K562 (cell line): ENCODE measurements around the gene NEURL2. TPM values are rescaled to one million over a fixed set of nuclear protein-coding genes. Genes with fewer than 3 reads are reported as not detected.

Experiments
- ATAC-seq: fragments of 200-7000 bp; cut with Tn5 transposase; 3 replicates; pipeline ENCODE4 v1.9.1; 2020; ENCODE audit warnings: moderate library complexity
- BruUV-seq: library from RNA; stranded (reverse); fragments of 400-500 nt; replicated peaks from 2 replicates; lab custom pipeline; 2021; lab: Mats Ljungman, UMichigan
- CTCF ChIA-PET: fragments of 300-600 bp; formaldehyde crosslinking; extraction: SDS; loops from one replicate; lab custom pipeline; 2021; ENCODE audit warnings: low intra/inter-chr PET ratio; lab: Yijun Ruan, JAX
- POLR2A ChIA-PET: fragments of 300-600, 350-650 bp; sonication (Branson Sonifier 250); formaldehyde crosslinking; extraction: SDS; loops from one replicate; lab custom pipeline; 2021; ENCODE audit warnings: antibody characterized with exemption, inconsistent platforms; lab: Yijun Ruan, JAX
- DNase-seq, 4 experiments: peaks; one replicate each; pipeline versions ENCODE4 v3.0.0 to v3.0.0-alpha.2; 2011 to 2018; ENCODE audit warnings: low spot score in 3 of 4, mixed read lengths in 3 of 4; ENCODE audit errors: extremely low read depth in 1 of 4
- FAIRE-seq: peaks from 2 replicates; lab custom pipeline; 2011; peaks lifted over from hg19 to GRCh38; lab: Jason Lieb, UNC
- H2AFZ ChIP-seq: 2 replicates; pipeline ENCODE4 v1.6.0; 2011; ENCODE audit warnings: low read depth, low read length, control low read depth, inconsistent platforms
- H3K27ac ChIP-seq: fragments of 200-600 bp; 3 replicates; pipeline ENCODE4 v1.8.0; 2011; ENCODE audit warnings: low read depth, mild to moderate bottlenecking, control low read depth, inconsistent platforms, low read length, moderate library complexity, mixed read lengths; ENCODE audit errors: extremely low read depth
- H3K27me3 ChIP-seq, 2 experiments: fragments of 300-600 bp in 1 of 2; 2 replicates in 1 of 2; 3 replicates in 1 of 2; pipeline versions ENCODE4 v1.6.0 to v1.8.0; 2011; ENCODE audit warnings: inconsistent platforms in 2 of 2, low read length in 2 of 2, mild to moderate bottlenecking in 1 of 2, mixed read lengths in 1 of 2, moderate library complexity in 1 of 2; ENCODE audit not compliant: control insufficient read depth in 2 of 2, insufficient read depth in 2 of 2
- H3K36me3 ChIP-seq: fragments of 300-600 bp; 3 replicates; pipeline ENCODE4 v1.8.0; 2011; ENCODE audit warnings: mild to moderate bottlenecking, low read length, inconsistent platforms; ENCODE audit not compliant: control insufficient read depth, insufficient read depth
- H3K4me1 ChIP-seq, 2 experiments: fragments of 200-600 bp in 1 of 2; replicated peaks in 1 of 2; 2 replicates in 1 of 2; 3 replicates in 1 of 2; pipeline versions ENCODE4 v1.5.1 to v1.8.0; 2011; ENCODE audit warnings: inconsistent platforms in 2 of 2, low read length in 2 of 2, mild to moderate bottlenecking in 1 of 2, mixed read lengths in 1 of 2, moderate library complexity in 1 of 2; ENCODE audit not compliant: control insufficient read depth in 2 of 2, insufficient read depth in 2 of 2
- H3K4me2 ChIP-seq: 2 replicates; pipeline ENCODE4 v1.6.1; 2011; ENCODE audit warnings: low read length, control low read depth, inconsistent platforms, mixed read lengths; ENCODE audit not compliant: insufficient read depth
- H3K4me3 ChIP-seq: fragments of 200-600 bp; sonication (generic), shearing (Covaris generic); 2 replicates; pipeline ENCODE4 v1.5.1; 2016; ENCODE audit warnings: control low read depth, inconsistent platforms
- H3K79me2 ChIP-seq: fragments of 200-600 bp; 3 replicates; pipeline ENCODE4 v1.8.0; 2011; ENCODE audit warnings: low read length, inconsistent platforms; ENCODE audit not compliant: control insufficient read depth, insufficient read depth
- H3K9ac ChIP-seq, 2 experiments: 2 replicates each; pipeline versions ENCODE4 v1.6.0 to v1.6.1; 2011; ENCODE audit warnings: low read depth in 2 of 2, low read length in 2 of 2, control low read depth in 1 of 2, inconsistent platforms in 1 of 2, mild to moderate bottlenecking in 1 of 2, mixed read lengths in 1 of 2; ENCODE audit not compliant: insufficient read depth in 1 of 2
- H3K9me1 ChIP-seq: one replicate; pipeline ENCODE4 v1.6.0; 2011; ENCODE audit warnings: inconsistent platforms, mild to moderate bottlenecking, low read length, moderate library complexity; ENCODE audit not compliant: control insufficient read depth, insufficient read depth
- H3K9me3 ChIP-seq: replicated peaks from 2 replicates; pipeline ENCODE4 v1.5.1; 2011; ENCODE audit warnings: low read depth, low read length, inconsistent platforms; ENCODE audit not compliant: control insufficient read depth, insufficient read depth
- H4K20me1 ChIP-seq: replicated peaks from 2 replicates; pipeline ENCODE4 v1.6.1; 2011; ENCODE audit warnings: low read length, inconsistent platforms, mixed read lengths; ENCODE audit not compliant: control insufficient read depth, insufficient read depth
- CHD1 ChIP-seq: fragments of 200-600 bp; sonication (generic); IDR thresholded peaks from one replicate; pipeline ENCODE4 v1.6.1; 2012; ENCODE audit warnings: mild to moderate bottlenecking, moderate library complexity, low read length, inconsistent platforms
- CTBP1 ChIP-seq: fragments of 450-650 bp; IDR thresholded peaks from 2 replicates; pipeline ENCODE4 v1.6.1; 2016; ENCODE audit warnings: borderline replicate concordance
- GATA2 ChIP-seq: sonication (generic); formaldehyde crosslinking; IDR thresholded peaks from 2 replicates; pipeline ENCODE4 v1.4.0; 2020; ENCODE audit warnings: mild to moderate bottlenecking, missing genetic modification reagents
- JUNB ChIP-seq: fragments of 450-650 bp; formaldehyde crosslinking; conservative IDR thresholded peaks from 2 replicates; pipeline ENCODE4 v1.4.0; 2020; ENCODE audit warnings: mild to moderate bottlenecking
- MTA2 ChIP-seq: fragments of 450-650 bp; IDR thresholded peaks from 2 replicates; pipeline ENCODE4 v1.6.1; 2016; ENCODE audit warnings: low read depth
- NCOA4 ChIP-seq: fragments of 450-650 bp; IDR thresholded peaks from 2 replicates; pipeline ENCODE4 v1.6.1; 2018; ENCODE audit warnings: mild to moderate bottlenecking; ENCODE audit not compliant: partially characterized antibody
- NFIX ChIP-seq: fragments of 250-450 bp; sonication (Bioruptor Pico); IDR thresholded peaks from 2 replicates; pipeline ENCODE4 v1.4.0; 2020; ENCODE audit warnings: low read depth, mild to moderate bottlenecking, moderate library complexity
- POU5F1 ChIP-seq: fragments of 150-350 bp; IDR thresholded peaks from 2 replicates; pipeline ENCODE4 v1.6.1; 2014; ENCODE audit warnings: borderline replicate concordance, low read length, low read depth, mild to moderate bottlenecking; ENCODE audit not compliant: partially characterized antibody
- TFAM ChIP-seq: fragments of 250-450 bp; sonication (Bioruptor Pico); conservative IDR thresholded peaks from 2 replicates; pipeline ENCODE4 v1.5.0; 2021; ENCODE audit warnings: mild to moderate bottlenecking, moderate library complexity
- ZNF133 ChIP-seq: fragments of 250-450 bp; sonication (Bioruptor Pico); IDR thresholded peaks from 2 replicates; pipeline ENCODE4 v1.4.0; 2020; ENCODE audit warnings: mild to moderate bottlenecking
- WGBS: fragments of 100-300 bp; shearing (Covaris generic); methylation state at CpG from one replicate; pipeline ENCODE4 v1.1.6; 2016; ENCODE audit warnings: low coverage, mixed read lengths; ENCODE audit not compliant: insufficient coverage; ENCODE audit errors: missing lambda C conversion rate; 5-methylcytosine and 5-hydroxymethylcytosine counted together
- in situ Hi-C: fragments of 300-500 bp; cut with MboI; formaldehyde crosslinking; loops from 4 replicates; pipeline ENCODE4 v1.15.0; 2018; ENCODE audit warnings: inconsistent platforms, mixed read lengths
- intact Hi-C: fragments of 100-400 bp; cut with micrococcal nuclease; formaldehyde crosslinking; loops from 2 replicates; pipeline ENCODE4 v1.14.2; 2022
- polyA plus RNA-seq, 8 experiments: library from polyadenylated mRNA; depleted of rRNA in 4 of 8; stranded (reverse) in 5 of 8; unstranded in 3 of 8; fragments of >200 nt; fragmentation: Nextera tagmentation in 2 of 8; fragmentation: Illumina TruSeq in 1 of 8; extraction: Ambion mirVana in 2 of 8; extraction: Trizol in 1 of 8; gene quantifications; 2 replicates each; pipeline versions ENCODE4 v1.2.1 to v1.2.3, GENCODE V29; 2011 to 2014; ENCODE audit warnings: inconsistent platforms in 1 of 8, missing spikeins in 1 of 8
- total RNA-seq, 7 experiments: library from RNA; depleted of rRNA in 6 of 7; stranded (reverse); fragments of >200 nt in 6 of 7; fragmentation: Illumina TruSeq in 2 of 7; extraction: Trizol in 2 of 7; gene quantifications; 2 replicates each; pipeline versions ENCODE4 v1.2.1 to v1.2.3, GENCODE V29; 2011 to 2021; ENCODE audit warnings: low replicate concordance in 1 of 7
- TF ChIP-seq, protein P1 (sequence below): sonication (generic); formaldehyde crosslinking; IDR thresholded peaks from 2 replicates; pipeline ENCODE4 v1.8.0; 2022; ENCODE audit warnings: mild to moderate bottlenecking, missing genetic modification reagents
- TF ChIP-seq, protein P2 (sequence below): sonication (generic); formaldehyde crosslinking; IDR thresholded peaks from 2 replicates; pipeline ENCODE4 v1.8.1; 2023; ENCODE audit warnings: missing genetic modification reagents, mild to moderate bottlenecking, borderline replicate concordance

The NEURL2 gene
- total and polyA plus RNA-seq, 9 of the 15 experiments (the other 6 are each of a cell fraction or from before 2014, with no cell fraction given) = 0.22 to 1.9 (median 0.50) TPM; not detected in 1

DNA sequence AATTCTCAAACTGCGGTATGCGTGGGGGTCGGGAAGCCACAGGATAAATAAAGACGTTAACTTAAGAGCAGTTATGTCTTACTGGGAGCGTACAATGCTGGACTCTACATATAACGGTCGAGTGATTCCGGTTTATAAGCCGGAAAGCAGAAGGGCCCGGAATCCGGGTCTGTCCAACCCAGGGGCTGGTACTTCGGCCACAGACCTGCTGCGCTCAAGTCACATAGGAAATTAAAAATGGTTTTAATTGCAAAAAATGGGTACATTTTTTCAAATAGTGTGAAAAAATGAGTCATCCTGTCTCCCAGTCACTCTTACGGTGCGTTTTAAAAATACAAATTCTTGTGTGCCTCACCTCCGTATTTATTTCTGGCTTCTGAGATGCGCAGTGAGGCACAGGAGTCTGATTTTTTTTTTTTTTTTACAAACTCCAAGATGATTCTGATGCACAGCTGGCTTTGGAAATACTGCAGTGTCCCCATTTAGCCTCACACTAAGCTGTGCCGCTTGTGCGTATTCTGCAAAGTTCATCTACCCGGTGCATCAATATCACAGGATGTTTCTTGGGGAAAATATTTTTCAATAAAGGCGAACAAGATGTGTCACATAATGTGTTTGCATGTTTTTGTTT, 44.5 kb upstream of the NEURL2 start:
- TSS peak; percentile 69 for BruUV-seq
- in situ Hi-C loops = no loop called here
- peak overlapping the region; percentile 36 to 72; a peak in 3 of 4 replicates for H3K9ac ChIP-seq
- WGBS = 5% methylated on average over 21 of the region's 21 CpGs
- H3K79me2 ChIP-seq = peaks cover 21% of the 10 kb centered on the region
- peak overlapping the region; percentile 100 for H3K27ac ChIP-seq
- peak overlapping the region; percentile 99 for H3K4me3 ChIP-seq
- H4K20me1 ChIP-seq = peaks cover 27% of the 10 kb centered on the region
- FAIRE-seq = no peak
- no peaks in the 10 kb centered on the region for H3K9me3 ChIP-seq
- peak overlapping the region; percentile 24; the same call in 1 of the 2 replicates for H2AFZ ChIP-seq
- peaks cover 35% of the 10 kb centered on the region for H3K36me3 ChIP-seq
- peak overlapping the region; percentile 60 for H3K4me2 ChIP-seq
- intact Hi-C loops = loop anchor here (2.0 to 10.0 kb wide), 2 partner anchors 79 to 141 kb away; partner anchors contain the start of genes ACOT8, DNTTIP1, WFDC3 and ZSWIM3
- H3K9me1 ChIP-seq = no peaks in the 10 kb centered on the region
- H3K4me1 ChIP-seq = peaks cover 12 to 28% of the 10 kb centered on the region in 2 experiments; a peak in 4 of 5 replicates
- no peaks in the 10 kb centered on the region for H3K27me3 ChIP-seq
- DNase-seq = no peak
- ChIA-PET POLR2A (interaction anchor here (0.5 to 4.9 kb wide), 15 partner anchors 9 to 573 kb away, joined by 3 to 91 read pairs (median 7); partner anchors contain the start of genes DNTTIP1, SYS1, WFDC3 and ZNF335), CTCF (no interaction called here)
- ATAC-seq = no peak
- no peak; the same call in 1 of the 2 replicates for TF ChIP-seq JUNB (CRISPR knock-in tag)
- no peak for TF ChIP-seq POU5F1
- TF ChIP-seq, protein P1, sequence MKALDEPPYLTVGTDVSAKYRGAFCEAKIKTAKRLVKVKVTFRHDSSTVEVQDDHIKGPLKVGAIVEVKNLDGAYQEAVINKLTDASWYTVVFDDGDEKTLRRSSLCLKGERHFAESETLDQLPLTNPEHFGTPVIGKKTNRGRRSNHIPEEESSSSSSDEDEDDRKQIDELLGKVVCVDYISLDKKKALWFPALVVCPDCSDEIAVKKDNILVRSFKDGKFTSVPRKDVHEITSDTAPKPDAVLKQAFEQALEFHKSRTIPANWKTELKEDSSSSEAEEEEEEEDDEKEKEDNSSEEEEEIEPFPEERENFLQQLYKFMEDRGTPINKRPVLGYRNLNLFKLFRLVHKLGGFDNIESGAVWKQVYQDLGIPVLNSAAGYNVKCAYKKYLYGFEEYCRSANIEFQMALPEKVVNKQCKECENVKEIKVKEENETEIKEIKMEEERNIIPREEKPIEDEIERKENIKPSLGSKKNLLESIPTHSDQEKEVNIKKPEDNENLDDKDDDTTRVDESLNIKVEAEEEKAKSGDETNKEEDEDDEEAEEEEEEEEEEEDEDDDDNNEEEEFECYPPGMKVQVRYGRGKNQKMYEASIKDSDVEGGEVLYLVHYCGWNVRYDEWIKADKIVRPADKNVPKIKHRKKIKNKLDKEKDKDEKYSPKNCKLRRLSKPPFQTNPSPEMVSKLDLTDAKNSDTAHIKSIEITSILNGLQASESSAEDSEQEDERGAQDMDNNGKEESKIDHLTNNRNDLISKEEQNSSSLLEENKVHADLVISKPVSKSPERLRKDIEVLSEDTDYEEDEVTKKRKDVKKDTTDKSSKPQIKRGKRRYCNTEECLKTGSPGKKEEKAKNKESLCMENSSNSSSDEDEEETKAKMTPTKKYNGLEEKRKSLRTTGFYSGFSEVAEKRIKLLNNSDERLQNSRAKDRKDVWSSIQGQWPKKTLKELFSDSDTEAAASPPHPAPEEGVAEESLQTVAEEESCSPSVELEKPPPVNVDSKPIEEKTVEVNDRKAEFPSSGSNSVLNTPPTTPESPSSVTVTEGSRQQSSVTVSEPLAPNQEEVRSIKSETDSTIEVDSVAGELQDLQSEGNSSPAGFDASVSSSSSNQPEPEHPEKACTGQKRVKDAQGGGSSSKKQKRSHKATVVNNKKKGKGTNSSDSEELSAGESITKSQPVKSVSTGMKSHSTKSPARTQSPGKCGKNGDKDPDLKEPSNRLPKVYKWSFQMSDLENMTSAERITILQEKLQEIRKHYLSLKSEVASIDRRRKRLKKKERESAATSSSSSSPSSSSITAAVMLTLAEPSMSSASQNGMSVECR (CRISPR knock-in tag) = no peak
- TF ChIP-seq NCOA4 = no peak
- peak; percentile 71; the same call in 1 of the 2 replicates for TF ChIP-seq MTA2
- TF ChIP-seq ZNF133 (CRISPR knock-in tag) = no peak
- TF ChIP-seq, protein P2, sequence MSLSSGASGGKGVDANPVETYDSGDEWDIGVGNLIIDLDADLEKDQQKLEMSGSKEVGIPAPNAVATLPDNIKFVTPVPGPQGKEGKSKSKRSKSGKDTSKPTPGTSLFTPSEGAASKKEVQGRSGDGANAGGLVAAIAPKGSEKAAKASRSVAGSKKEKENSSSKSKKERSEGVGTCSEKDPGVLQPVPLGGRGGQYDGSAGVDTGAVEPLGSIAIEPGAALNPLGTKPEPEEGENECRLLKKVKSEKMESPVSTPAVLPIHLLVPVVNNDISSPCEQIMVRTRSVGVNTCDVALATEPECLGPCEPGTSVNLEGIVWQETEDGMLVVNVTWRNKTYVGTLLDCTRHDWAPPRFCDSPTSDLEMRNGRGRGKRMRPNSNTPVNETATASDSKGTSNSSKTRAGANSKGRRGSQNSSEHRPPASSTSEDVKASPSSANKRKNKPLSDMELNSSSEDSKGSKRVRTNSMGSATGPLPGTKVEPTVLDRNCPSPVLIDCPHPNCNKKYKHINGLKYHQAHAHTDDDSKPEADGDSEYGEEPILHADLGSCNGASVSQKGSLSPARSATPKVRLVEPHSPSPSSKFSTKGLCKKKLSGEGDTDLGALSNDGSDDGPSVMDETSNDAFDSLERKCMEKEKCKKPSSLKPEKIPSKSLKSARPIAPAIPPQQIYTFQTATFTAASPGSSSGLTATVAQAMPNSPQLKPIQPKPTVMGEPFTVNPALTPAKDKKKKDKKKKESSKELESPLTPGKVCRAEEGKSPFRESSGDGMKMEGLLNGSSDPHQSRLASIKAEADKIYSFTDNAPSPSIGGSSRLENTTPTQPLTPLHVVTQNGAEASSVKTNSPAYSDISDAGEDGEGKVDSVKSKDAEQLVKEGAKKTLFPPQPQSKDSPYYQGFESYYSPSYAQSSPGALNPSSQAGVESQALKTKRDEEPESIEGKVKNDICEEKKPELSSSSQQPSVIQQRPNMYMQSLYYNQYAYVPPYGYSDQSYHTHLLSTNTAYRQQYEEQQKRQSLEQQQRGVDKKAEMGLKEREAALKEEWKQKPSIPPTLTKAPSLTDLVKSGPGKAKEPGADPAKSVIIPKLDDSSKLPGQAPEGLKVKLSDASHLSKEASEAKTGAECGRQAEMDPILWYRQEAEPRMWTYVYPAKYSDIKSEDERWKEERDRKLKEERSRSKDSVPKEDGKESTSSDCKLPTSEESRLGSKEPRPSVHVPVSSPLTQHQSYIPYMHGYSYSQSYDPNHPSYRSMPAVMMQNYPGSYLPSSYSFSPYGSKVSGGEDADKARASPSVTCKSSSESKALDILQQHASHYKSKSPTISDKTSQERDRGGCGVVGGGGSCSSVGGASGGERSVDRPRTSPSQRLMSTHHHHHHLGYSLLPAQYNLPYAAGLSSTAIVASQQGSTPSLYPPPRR (CRISPR knock-in tag) = 0 out of 2 replicates have a peak, but pooled peaks have one; percentile 8
- no peak for TF ChIP-seq TFAM
- TF ChIP-seq CTBP1 = no peak
- no peak for TF ChIP-seq CHD1
- peak; percentile 85 for TF ChIP-seq GATA2
- TF ChIP-seq NFIX (CRISPR knock-in tag) = no peak
